GM18505 (cell line): ENCODE results near the gene FANCI.

Experiments used
- ATAC-seq: cut with Tn5 transposase; IDR thresholded peaks from one replicate; pipeline ENCODE4 v1.9.1; 2021; ENCODE audit not compliant: unreplicated experiment
- POLR2A ChIP-seq: IDR thresholded peaks from 4 replicates; pipeline ENCODE4 v1.6.1; 2011; ENCODE audit warnings: borderline replicate concordance; ENCODE audit not compliant: insufficient read depth, insufficient read length; ENCODE audit errors: extremely low read depth

Gene FANCI

GRCh38 chr15:89360294-89360971, 116.7 kb downstream of the FANCI start:
- no peak for TF ChIP-seq POLR2A
- no peak for ATAC-seq

GRCh38 chr15:89361451-89362202, 117.8 kb downstream of the FANCI start:
- ATAC-seq, result no peak
- no peak for TF ChIP-seq POLR2A

GRCh38 chr15:89362203-89363101, 118.7 kb downstream of the FANCI start:
- no peak for TF ChIP-seq POLR2A
- ATAC-seq, result no peak

- TF ChIP-seq POLR2A, result no peak
- ATAC-seq, result no peak
Observed at GRCh38 chr15:89363133-89363532, 119.4 kb downstream of the FANCI start.

- TF ChIP-seq POLR2A, result no peak
- ATAC-seq, result no peak
Observed at GRCh38 chr15:89363770-89364169, 120.0 kb downstream of the FANCI start.

GRCh38 chr15:89364341-89364740, 120.6 kb downstream of the FANCI start:
- no peak for ATAC-seq
- TF ChIP-seq POLR2A, result no peak

- no peak for ATAC-seq
- TF ChIP-seq POLR2A, result no peak
Observed at GRCh38 chr15:89364741-89365450, 121.1 kb downstream of the FANCI start.

- no peak for TF ChIP-seq POLR2A
- ATAC-seq, result no peak
Observed at GRCh38 chr15:89365462-89366065, 121.8 kb downstream of the FANCI start.
